Activated naive CD8-positive, alpha-beta T cell treated with anti-CD3 and anti-CD28 coated beads, Interleukin-2, amount 50 U/mL, for 24 hours (primary cell): ENCODE data around the gene GPR119.
"Not testable (repeated sequence)": the region's sequence is repeated elsewhere in the genome, so short reads cannot be mapped to it uniquely, and the experiment has no call there.

Source experiments
- ATAC-seq: fragments of 150-1000 bp; cut with Tn5 transposase; one replicate; pipeline ENCODE4 v1.10.0; 2021
- DNase-seq: peaks from one replicate; pipeline ENCODE4 v3.0.0; 2021
- H3K27ac Mint-ChIP-seq: one replicate; pipeline ENCODE4 v1.8.0; 2021; ENCODE audit warnings: mild to moderate bottlenecking, mixed read lengths
- H3K27me3 Mint-ChIP-seq: one replicate; pipeline ENCODE4 v1.8.0; 2021; ENCODE audit warnings: mixed read lengths
- H3K36me3 Mint-ChIP-seq: one replicate; pipeline ENCODE4 v1.8.0; 2021; ENCODE audit warnings: low read depth, mixed read lengths
- H3K4me1 Mint-ChIP-seq: one replicate; pipeline ENCODE4 v1.8.0; 2021; ENCODE audit warnings: mixed read lengths
- H3K4me3 Mint-ChIP-seq: one replicate; pipeline ENCODE4 v1.8.0; 2021; ENCODE audit warnings: mild to moderate bottlenecking, moderate library complexity, mixed read lengths
- H3K9me3 Mint-ChIP-seq: one replicate; pipeline ENCODE4 v1.8.0; 2021; ENCODE audit warnings: mixed read lengths

GPR119 gene

GRCh38 chrX:130385520-130385919, at the start of gene GPR119:
Gene GPR119, minus strand, starts transcription at chrX:130385674. Its CDS starts 227 bp downstream, at chrX:130385447.
- H3K4me1 Mint-ChIP-seq: no peaks in the 10 kb centered on the region
- ATAC-seq: no peak
- H3K27me3 Mint-ChIP-seq: peaks cover 3% of the 10 kb centered on the region
- DNase-seq: no peak
- H3K4me3 Mint-ChIP-seq: no peak within 1 kb of the TSS
- no peak within 1 kb of the TSS for H3K27ac Mint-ChIP-seq
- H3K9me3 Mint-ChIP-seq: no peaks in the 10 kb centered on the region
- H3K36me3 Mint-ChIP-seq: no peaks in the 10 kb centered on the region

DNA sequence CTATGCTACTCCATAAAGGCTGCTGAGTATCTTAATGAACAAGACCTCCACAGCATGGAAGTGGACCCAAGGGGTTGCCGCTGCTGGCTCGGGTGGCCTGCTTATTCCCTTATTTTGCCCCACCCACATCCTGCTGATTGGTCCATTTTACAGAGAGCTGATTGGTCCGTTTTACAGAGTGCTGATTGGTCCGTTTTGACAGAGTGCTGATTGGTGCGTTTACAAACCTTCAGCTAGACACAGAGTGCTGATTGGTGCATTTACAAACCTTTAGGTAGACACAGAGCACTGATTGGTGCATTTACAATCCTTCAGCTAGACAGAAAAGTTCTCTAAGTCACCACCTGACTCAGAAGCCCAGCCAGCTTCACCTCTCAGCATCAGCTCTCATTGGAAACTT, 43.8 kb upstream of the GPR119 start:
- H3K9me3 Mint-ChIP-seq, H3K36me3 Mint-ChIP-seq, ATAC-seq, DNase-seq, H3K27me3 Mint-ChIP-seq, H3K27ac Mint-ChIP-seq, H3K4me3 Mint-ChIP-seq, H3K4me1 Mint-ChIP-seq: not testable (repeated sequence)

- no peaks in the 10 kb centered on the region for H3K4me1 Mint-ChIP-seq
These were observed 41.1 kb upstream of the GPR119 start for GRCh38 chrX:130426531-130426930.

GRCh38 chrX:130419263-130419662, 33.8 kb upstream of the GPR119 start:
- DNase-seq (no peak), ATAC-seq (no peak)
- Mint-ChIP-seq H3K4me3 (no peak overlapping the region), H3K9me3 (no peaks in the 10 kb centered on the region), H3K4me1 (peaks cover 3% of the 10 kb centered on the region), H3K36me3 (peaks cover 3% of the 10 kb centered on the region), H3K27ac (no peak overlapping the region), H3K27me3 (peaks cover 2% of the 10 kb centered on the region)

More at GRCh38 chrX:130426531-130426930, 41.1 kb upstream of the GPR119 start:
- DNase-seq (no peak), ATAC-seq (no peak)
- H3K9me3 Mint-ChIP-seq: no peaks in the 10 kb centered on the region
- no peaks in the 10 kb centered on the region for H3K36me3 Mint-ChIP-seq
- H3K27ac Mint-ChIP-seq: no peak overlapping the region
- H3K27me3 Mint-ChIP-seq: peaks cover 2% of the 10 kb centered on the region
- H3K4me3 Mint-ChIP-seq: no peak overlapping the region

DNA sequence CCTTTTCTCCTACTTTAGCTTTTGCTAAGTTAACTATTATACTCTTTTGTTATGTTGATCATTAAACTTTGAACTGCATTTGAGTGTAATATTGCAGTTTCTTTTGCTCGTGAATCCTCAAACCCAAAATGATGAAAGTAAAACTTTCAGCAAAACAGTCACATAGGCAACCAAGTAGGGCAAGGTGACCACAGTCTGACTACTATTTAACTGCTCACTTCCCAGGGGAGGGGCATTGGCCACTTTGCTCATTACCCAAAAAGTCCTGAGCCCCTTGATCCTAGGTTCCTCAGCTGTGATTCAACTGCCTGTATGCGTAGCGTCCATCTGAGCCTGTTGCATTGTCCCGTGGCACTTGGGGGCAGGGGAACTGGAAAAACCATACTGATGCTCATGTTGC, 33.3 kb upstream of the GPR119 start:
- H3K4me3 Mint-ChIP-seq: no peak overlapping the region
- peaks cover 2% of the 10 kb centered on the region for H3K27me3 Mint-ChIP-seq
- no peak for ATAC-seq
- no peak for DNase-seq
- H3K27ac Mint-ChIP-seq: no peak overlapping the region
- H3K36me3 Mint-ChIP-seq: peaks cover 7% of the 10 kb centered on the region
- H3K4me1 Mint-ChIP-seq: peaks cover 3% of the 10 kb centered on the region
- H3K9me3 Mint-ChIP-seq: no peaks in the 10 kb centered on the region

DNA sequence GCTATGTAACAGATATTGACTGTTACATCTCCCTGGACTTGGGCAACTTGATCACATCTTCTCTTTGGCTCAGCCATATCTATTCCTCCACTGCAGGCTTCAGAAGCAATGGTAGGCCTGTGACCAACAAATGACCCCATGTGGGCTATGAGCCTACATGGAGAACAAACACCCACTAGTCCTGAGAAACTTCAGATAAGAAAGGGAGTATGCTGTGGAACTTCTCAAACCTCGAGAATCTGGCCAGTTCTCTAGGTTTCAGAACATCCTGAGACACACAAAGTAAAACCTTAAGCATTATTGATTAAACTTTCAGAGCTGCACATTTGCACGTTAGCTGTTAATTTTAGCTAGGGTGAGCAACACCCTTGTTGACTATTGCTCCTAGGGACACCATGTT, 32.6 kb upstream of the GPR119 start:
- Mint-ChIP-seq H3K36me3 (peaks cover 7% of the 10 kb centered on the region), H3K27me3 (no peaks in the 10 kb centered on the region), H3K27ac (no peak overlapping the region), H3K4me1 (peaks cover 3% of the 10 kb centered on the region), H3K4me3 (no peak overlapping the region), H3K9me3 (no peaks in the 10 kb centered on the region)
- DNase-seq: no peak
- no peak for ATAC-seq

DNA sequence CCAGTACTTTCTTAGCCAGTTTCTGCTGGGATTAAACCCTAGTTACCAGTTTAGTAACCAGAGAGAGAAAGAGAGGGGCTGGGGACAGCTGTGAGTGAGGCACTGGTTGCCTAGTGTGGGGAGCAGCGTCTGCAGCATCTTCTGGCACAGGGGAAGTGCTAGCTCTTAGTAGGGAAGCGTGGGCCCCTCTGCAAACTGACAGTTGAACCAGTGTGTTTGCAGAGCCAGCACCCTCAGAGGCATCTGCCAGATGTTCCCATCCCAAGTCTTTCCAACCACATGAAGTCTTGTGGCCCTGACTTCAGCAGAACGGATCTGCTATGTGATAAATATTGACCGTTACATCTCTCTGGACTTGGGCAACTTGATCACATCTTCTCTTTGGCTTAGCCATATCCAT, 31.3 kb upstream of the GPR119 start:
- H3K36me3 Mint-ChIP-seq: peaks cover 9% of the 10 kb centered on the region
- H3K27me3 Mint-ChIP-seq: no peaks in the 10 kb centered on the region
- no peak overlapping the region for H3K27ac Mint-ChIP-seq
- H3K9me3 Mint-ChIP-seq: no peaks in the 10 kb centered on the region
- H3K4me3 Mint-ChIP-seq: no peak overlapping the region
- DNase-seq (no peak), ATAC-seq (no peak)
- peaks cover 3% of the 10 kb centered on the region for H3K4me1 Mint-ChIP-seq

DNA sequence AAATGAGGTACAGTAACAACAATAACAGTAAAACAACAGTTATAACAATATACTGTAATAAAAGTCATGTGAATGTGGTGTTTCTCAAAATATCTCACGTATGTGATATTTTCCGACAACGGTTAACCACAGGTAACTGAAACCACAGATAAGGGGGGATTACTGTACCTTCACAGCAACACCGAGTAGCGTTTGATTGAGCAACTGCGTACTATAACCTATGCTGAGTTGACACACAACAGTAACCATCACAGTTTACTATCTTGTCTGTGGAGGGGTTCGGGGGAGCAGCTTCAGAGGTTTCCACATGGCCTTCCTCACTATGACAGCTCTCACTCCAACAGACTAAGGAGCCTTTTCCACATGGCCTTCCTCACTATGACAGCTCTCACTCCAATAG, 29.7 kb upstream of the GPR119 start:
- ATAC-seq: peak; percentile 71
- Mint-ChIP-seq H3K36me3 (peaks cover 17% of the 10 kb centered on the region), H3K4me3 (no peak overlapping the region), H3K9me3 (no peaks in the 10 kb centered on the region), H3K4me1 (peaks cover 3% of the 10 kb centered on the region), H3K27me3 (no peaks in the 10 kb centered on the region), H3K27ac (no peak overlapping the region)
- no peak for DNase-seq

DNA sequence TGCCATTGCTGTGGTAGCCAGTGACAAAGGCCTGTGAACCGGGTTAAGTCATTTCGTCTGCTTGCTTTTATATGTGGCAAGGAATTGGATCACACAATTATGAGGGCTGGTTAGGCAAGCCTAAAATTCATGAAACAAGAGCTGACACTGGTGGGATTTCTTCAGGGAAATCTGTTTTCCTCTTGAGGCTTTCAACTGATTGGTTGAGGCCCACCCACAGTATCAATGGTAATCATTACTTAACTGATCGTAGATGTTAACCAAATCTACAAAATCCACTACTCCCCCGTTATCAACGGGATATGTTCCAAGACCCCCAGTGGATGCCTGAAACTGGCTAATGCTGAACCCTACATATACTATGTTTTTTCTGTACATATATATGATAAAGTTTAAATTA, 29.3 kb upstream of the GPR119 start:
- H3K27me3 Mint-ChIP-seq: no peaks in the 10 kb centered on the region
- H3K27ac Mint-ChIP-seq: no peak overlapping the region
- no peak overlapping the region for H3K4me3 Mint-ChIP-seq
- DNase-seq (no peak), ATAC-seq (no peak)
- H3K9me3 Mint-ChIP-seq: no peaks in the 10 kb centered on the region
- H3K36me3 Mint-ChIP-seq: peaks cover 20% of the 10 kb centered on the region
- peaks cover 3% of the 10 kb centered on the region for H3K4me1 Mint-ChIP-seq

DNA sequence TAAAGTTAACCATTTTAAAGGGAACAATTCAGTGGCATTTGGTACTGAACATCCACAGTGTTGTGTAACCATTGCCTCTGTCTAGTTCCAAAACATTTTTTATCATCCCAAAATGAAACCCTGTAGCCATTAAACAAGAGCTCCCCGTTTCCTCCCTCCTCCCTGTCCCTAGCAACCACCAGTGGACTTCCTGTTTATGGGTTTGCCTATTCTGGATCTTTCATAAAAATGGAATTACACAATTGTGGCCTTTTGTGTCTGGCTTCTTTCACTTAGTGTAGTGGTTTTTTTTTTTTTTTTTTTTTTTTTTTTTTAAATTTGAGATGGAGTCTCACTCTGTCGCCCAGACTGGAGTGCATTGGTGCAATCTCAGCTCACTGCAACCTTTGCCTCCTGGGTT, 27.9 kb upstream of the GPR119 start:
- H3K27me3 Mint-ChIP-seq: no peaks in the 10 kb centered on the region
- peaks cover 3% of the 10 kb centered on the region for H3K4me1 Mint-ChIP-seq
- H3K9me3 Mint-ChIP-seq: no peaks in the 10 kb centered on the region
- H3K4me3 Mint-ChIP-seq: no peak overlapping the region
- no peak for DNase-seq
- no peak overlapping the region for H3K27ac Mint-ChIP-seq
- ATAC-seq: no peak
- peaks cover 25% of the 10 kb centered on the region for H3K36me3 Mint-ChIP-seq

- H3K4me1 Mint-ChIP-seq: peaks cover 19% of the 10 kb centered on the region
- H3K4me3 Mint-ChIP-seq: peak overlapping the region; percentile 93
- DNase-seq (no peak), ATAC-seq (no peak)
- H3K27me3 Mint-ChIP-seq: peaks cover 3% of the 10 kb centered on the region
- no peaks in the 10 kb centered on the region for H3K9me3 Mint-ChIP-seq
- H3K27ac Mint-ChIP-seq: peak overlapping the region; percentile 81
- peaks cover 3% of the 10 kb centered on the region for H3K36me3 Mint-ChIP-seq
These were observed 16.8 kb upstream of the GPR119 start for GRCh38 chrX:130402208-130402684.

- H3K27ac Mint-ChIP-seq: peak within 1 kb of the TSS; percentile 92
- no peaks in the 10 kb centered on the region for H3K9me3 Mint-ChIP-seq
- peak; percentile 73 for DNase-seq
- H3K36me3 Mint-ChIP-seq: peaks cover 3% of the 10 kb centered on the region
- H3K4me3 Mint-ChIP-seq: peak within 1 kb of the TSS; percentile 93
- peaks cover 19% of the 10 kb centered on the region for H3K4me1 Mint-ChIP-seq
- ATAC-seq: peak; percentile 88
- peaks cover 3% of the 10 kb centered on the region for H3K27me3 Mint-ChIP-seq
These were observed 16.1 kb upstream of the GPR119 start, which contains the start of gene RBMX2 for GRCh38 chrX:130401415-130402207. Gene RBMX2, plus strand, starts transcription at chrX:130401987. Its CDS starts 46 bp downstream, at chrX:130402033.

- Mint-ChIP-seq H3K4me1 (no peaks in the 10 kb centered on the region), H3K27me3 (peaks cover 3% of the 10 kb centered on the region), H3K36me3 (no peaks in the 10 kb centered on the region), H3K4me3 (no peak overlapping the region), H3K27ac (no peak overlapping the region), H3K9me3 (no peaks in the 10 kb centered on the region)
- no peak for ATAC-seq
- DNase-seq: no peak
These were observed 9.9 kb upstream of the GPR119 start for GRCh38 chrX:130395341-130395740.

GRCh38 chrX:130393451-130394074, 8.1 kb upstream of the GPR119 start:
- no peaks in the 10 kb centered on the region for H3K27me3 Mint-ChIP-seq
- no peak overlapping the region for H3K27ac Mint-ChIP-seq
- DNase-seq: no peak
- H3K4me3 Mint-ChIP-seq: no peak overlapping the region
- no peaks in the 10 kb centered on the region for H3K9me3 Mint-ChIP-seq
- ATAC-seq: no peak
- H3K36me3 Mint-ChIP-seq: no peaks in the 10 kb centered on the region
- H3K4me1 Mint-ChIP-seq: no peaks in the 10 kb centered on the region

DNA sequence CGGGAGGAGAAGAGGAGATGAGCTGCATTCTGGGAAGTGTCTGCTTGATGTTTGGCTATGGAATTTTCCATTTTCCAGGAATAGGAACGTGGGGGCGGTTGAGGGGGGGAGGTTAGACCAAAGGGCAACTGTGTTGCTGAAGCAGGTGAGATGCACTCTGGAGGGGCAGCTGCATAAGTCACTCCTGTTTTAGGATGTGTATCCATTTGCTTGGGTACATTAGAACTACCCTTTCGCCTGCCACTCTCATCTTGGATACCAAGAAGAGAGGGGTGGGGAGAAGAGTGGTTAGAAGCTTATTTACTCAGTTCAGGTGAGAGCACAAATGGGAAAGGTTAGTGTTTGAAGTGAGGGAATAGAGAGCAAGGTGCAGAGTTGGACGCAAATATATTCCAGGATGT, 934 bp upstream of the GPR119 start:
- no peaks in the 10 kb centered on the region for H3K4me1 Mint-ChIP-seq
- no peaks in the 10 kb centered on the region for H3K9me3 Mint-ChIP-seq
- H3K27ac Mint-ChIP-seq: no peak overlapping the region
- ATAC-seq: no peak
- DNase-seq: no peak
- no peaks in the 10 kb centered on the region for H3K36me3 Mint-ChIP-seq
- peaks cover 3% of the 10 kb centered on the region for H3K27me3 Mint-ChIP-seq
- no peak overlapping the region for H3K4me3 Mint-ChIP-seq
